DMS79 treated with DMSO at 0.1 percent for 48 hours (cell line): ENCODE data around the gene KIF20A.
"Not testable (repeated sequence)": the region's sequence is repeated elsewhere in the genome, so short reads cannot be mapped to it uniquely, and the experiment has no call there.

Experiments
- DNase-seq: peaks from one replicate; lab custom pipeline; 2025; lab: John Stamatoyannopoulos, UW

KIF20A gene

GRCh38 chr5:138186002-138186447, 7.1 kb downstream of the KIF20A start:
- no peak for DNase-seq

GRCh38 chr5:138188626-138189025, 9.7 kb downstream of the KIF20A start:
- DNase-seq: no peak

DNA sequence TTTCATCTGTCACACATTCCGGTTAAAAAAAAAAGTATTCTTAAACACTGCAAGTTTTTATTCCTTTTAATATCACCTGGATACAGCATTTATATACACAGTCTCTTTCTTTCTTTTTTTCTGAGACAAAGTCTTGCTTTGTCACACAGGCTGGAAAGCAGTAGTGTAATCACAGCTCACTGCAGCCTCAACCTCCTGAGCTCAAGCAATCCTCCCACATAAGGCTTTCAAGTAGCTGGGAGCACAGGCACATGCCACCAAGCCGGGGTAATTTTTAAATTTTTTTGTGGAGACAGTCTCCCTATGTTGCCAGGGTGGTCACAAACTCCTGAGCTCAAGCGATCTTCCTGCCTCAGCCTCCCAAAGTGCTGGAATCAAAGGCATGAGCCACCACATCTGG, 13.9 kb downstream of the KIF20A start:
- no peak for DNase-seq

DNA sequence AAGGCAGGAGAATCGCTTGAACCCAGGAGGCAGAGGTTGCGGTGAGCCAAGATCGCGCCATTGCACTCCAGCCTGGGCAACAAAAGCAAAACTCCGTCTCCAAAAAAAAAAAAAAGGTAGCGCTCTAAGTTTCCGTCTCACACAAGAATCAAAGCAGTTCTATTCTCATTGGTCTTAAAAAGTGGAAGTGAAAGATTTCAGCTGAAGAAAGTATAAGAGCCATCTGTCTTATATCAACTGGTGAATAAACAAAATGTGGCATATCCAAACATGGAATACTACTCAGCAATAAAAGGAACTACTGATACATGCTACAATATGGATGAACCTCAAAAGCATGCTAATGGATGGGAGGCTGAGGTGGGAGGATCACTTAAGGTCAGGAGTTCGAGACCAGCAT, 14.9 kb downstream of the KIF20A start:
- DNase-seq: not testable (repeated sequence)

DNA sequence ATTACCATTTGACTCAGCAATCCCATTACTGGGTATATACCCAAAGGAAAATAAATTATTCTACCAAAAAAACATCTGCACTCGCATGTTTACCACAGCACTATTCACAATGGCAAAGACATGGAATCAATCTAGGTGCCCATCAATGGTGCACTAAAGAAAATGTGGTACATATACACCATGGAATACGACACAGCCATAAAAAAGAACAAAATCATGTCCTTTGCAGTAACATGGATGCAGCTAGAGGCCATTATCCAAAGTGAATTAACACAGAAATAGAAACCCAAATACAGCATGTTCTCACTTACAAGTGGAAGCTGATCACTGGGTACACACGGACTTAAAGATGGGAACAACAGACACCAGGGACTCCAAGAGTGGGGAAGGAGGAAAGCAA, 32.1 kb downstream of the KIF20A start:
- DNase-seq: no peak

GRCh38 chr5:138212828-138213160, 33.9 kb downstream of the KIF20A start:
- DNase-seq: no peak

DNA sequence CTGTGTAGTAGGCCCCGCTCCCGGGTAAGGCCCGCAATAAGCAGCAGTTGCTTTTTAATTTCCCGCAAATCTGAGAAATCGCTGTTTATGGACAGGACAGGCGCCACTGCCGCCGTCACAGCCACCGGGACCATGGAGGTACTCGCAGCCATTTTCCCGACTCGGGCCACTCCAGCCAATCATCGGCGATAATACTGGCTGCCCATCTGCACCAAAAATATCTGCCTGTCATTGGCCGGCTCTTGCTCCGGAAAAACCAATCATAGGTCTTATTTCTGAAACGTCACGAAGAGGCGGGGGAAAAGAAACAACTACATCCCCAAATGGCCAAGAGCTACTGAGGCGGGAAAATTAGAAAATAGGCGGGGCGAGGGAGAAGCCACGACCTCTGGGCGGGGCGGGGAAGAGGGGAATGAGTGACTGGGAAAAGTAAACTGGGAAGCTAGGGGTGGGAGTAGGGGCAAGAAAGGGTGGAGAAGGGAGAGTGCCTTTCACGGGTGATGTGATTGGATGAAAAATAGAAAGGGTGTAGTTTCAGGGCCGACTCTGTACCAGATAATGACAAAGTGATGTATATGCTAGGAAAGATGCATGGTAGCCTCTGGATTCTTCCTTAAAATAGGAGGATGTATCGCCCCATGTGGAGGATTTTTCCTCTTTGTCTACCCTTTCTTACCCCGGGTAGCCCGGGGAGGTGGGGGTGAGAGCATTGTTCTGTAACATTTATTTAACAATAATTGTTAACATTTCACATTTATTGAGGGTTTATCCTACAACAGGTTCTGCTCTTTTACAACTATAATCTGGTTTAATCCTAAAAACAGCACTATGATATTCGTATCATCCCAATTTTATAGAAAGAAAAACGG, 34.5 kb downstream of the KIF20A start, which contains the start of gene CDC23:
Gene CDC23 (minus strand): TSS at position 163 of the 869 bp plus-strand sequence. CDS start 11 bp downstream, at position 152.
- peak; percentile 91 for DNase-seq

DNA sequence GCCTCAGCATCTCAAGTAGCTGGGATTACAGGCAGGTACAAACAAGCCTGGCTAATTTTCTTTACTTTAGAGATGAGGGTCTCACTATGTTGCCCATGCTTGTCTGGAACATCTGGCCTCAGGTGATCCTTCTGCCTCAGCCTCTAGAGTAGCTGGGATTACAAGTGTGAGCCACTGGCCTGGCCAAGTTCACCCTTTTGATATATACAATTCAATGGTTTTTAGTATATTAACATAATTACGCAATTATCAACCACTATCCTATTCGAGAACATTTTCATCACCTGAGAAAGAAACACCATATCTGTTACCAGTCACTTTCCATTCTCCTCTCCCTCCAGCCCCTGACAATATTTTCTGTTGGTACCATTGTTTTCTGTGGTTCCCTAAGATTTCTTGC, 37.9 kb downstream of the KIF20A start:
- DNase-seq: no peak

- no peak for DNase-seq
These were observed 44.6 kb downstream of the KIF20A start for GRCh38 chr5:138223532-138223931.

DNA sequence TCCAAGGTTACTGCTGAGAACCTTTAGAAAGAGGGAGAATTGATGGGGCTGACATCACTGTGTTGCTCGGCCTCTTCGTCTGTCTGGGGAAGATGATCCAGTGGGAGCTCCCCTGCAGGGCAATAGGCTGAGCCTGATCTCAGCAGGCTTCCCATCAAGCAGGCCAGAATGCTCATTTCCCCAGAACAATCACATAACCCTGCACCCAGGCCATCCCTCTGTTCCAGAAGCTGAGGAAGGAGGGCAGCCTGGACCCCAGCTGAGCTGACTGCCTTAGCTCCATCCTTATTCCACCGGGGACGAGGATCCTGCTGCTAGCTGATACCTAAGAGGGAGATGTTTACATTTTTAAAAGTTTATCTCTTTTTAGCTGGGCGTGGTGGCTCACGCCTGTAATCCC, 45.8 kb downstream of the KIF20A start:
- no peak for DNase-seq

GRCh38 chr5:138226910-138227309, 48.0 kb downstream of the KIF20A start:
- no peak for DNase-seq

- no peak for DNase-seq
These were observed 50.5 kb downstream of the KIF20A start for GRCh38 chr5:138229387-138229786.

DNA sequence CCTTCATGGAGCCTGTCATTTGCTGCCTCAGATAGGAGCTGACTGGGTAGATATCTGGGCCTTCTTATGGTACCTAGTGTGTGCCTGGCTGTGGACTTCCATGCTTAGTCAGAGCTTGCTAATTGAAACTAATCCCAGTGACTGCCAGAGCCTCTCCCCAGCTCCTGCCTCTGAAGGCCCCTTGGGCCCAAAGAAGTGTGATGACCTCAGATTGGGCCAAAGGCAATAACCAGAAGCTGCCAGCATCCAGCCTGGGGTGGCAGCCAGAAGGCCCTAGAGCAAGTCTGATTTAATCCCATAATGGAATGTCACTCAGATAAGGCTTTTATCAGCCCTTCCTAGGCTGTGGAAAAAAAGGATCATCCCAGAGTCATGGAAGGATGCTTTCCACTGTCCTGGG, 51.3 kb downstream of the KIF20A start:
- DNase-seq: peak; percentile 4

- peak; percentile 54 for DNase-seq
These were observed 52.2 kb downstream of the KIF20A start for GRCh38 chr5:138230981-138231589.

- DNase-seq: no peak
These were observed 54.4 kb downstream of the KIF20A start for GRCh38 chr5:138233280-138233679.

GRCh38 chr5:138234651-138235050, 55.7 kb downstream of the KIF20A start:
- no peak for DNase-seq
